ENCODE measurements around the gene POLG. TPM values are rescaled to one million over a fixed set of nuclear protein-coding genes. Genes with fewer than 3 reads are reported as not detected.

Gene POLG
- polyA plus RNA-seq, 1 of the 3 experiments (the other 2 are of a cell fraction): 24.9 TPM

DNA sequence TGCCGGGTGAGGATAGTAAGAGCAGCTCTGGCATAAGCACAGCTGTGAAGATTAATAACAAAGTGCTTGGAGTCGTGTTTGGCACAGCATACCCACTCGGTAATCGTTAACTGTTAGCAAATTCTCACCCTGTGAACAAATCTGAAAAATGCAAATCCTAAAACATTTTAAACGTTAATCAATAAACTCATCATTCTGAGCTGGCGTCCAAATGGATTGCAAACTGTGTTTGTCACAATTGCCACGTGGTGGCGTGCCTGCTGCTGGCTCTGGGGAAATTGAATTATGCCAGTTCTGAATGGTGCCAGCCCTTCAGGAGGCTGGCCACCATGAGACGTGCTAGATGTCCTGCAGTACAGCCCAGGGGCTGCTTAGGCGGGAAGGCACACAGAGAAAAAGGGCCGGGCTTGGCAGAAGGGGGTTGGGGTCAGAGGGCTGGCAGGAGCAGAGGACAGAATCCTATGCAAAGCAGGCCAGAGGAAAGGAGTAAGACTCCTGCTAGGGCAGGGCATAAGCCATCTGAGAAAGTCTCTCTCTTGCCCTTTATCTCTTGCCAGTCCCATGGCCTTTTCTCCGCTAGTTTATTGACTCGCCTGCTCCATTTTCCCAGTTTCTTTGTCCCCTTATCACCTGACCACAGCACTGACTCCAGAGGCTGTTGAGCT lies 22.1 kb upstream of the POLG start:
- TF ChIP-seq, protein P1, sequence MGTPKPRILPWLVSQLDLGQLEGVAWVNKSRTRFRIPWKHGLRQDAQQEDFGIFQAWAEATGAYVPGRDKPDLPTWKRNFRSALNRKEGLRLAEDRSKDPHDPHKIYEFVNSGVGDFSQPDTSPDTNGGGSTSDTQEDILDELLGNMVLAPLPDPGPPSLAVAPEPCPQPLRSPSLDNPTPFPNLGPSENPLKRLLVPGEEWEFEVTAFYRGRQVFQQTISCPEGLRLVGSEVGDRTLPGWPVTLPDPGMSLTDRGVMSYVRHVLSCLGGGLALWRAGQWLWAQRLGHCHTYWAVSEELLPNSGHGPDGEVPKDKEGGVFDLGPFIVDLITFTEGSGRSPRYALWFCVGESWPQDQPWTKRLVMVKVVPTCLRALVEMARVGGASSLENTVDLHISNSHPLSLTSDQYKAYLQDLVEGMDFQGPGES (IDR thresholded peaks at IDR 0.05; ENCODE audit: low read depth, low read length): no peak
- TF ChIP-seq RXRA (IDR thresholded peaks at IDR 0.05; ENCODE audit: borderline replicate concordance, low read depth) (no peak), TAF1 (IDR thresholded peaks at IDR 0.05; ENCODE audit: borderline replicate concordance, low read depth, low read length) (no peak), NFIC (IDR thresholded peaks at IDR 0.05; ENCODE audit: borderline replicate concordance) (no peak), GABPA (IDR thresholded peaks at IDR 0.05; ENCODE audit: low read depth) (no peak), JUND (IDR thresholded peaks at IDR 0.05) (no peak), EZH2phosphoT487 (IDR thresholded peaks at IDR 0.05; ENCODE audit: borderline replicate concordance, low read depth) (no peak), RAD21 (IDR thresholded peaks at IDR 0.05; ENCODE audit: low read length) (peak; percentile 70), TCF12 (IDR thresholded peaks at IDR 0.05) (no peak), SMC3 (IDR thresholded peaks at IDR 0.05; ENCODE audit: low read depth, low read length) (peak; percentile 72), NRF1 (IDR thresholded peaks at IDR 0.05; ENCODE audit: low read depth, low read length) (no peak), RCOR1 (IDR thresholded peaks at IDR 0.05; ENCODE audit: low read length) (peak; percentile 60; the same call in 1 of the 2 replicates), FOSL2 (IDR thresholded peaks at IDR 0.05; ENCODE audit: borderline replicate concordance, low read depth) (no peak), MXI1 (IDR thresholded peaks at IDR 0.05; ENCODE audit: low read depth, low read length) (peak; percentile 78; the same call in 1 of the 2 replicates), TEAD4 (IDR thresholded peaks at IDR 0.05; ENCODE audit: borderline replicate concordance, insufficient read depth) (no peak), POLR2AphosphoS5 (IDR thresholded peaks at IDR 0.05; ENCODE audit: low read depth, low read length) (no peak), FOXM1 (IDR thresholded peaks at IDR 0.05; ENCODE audit: low read depth) (no peak)
- TF ChIP-seq, protein P2, sequence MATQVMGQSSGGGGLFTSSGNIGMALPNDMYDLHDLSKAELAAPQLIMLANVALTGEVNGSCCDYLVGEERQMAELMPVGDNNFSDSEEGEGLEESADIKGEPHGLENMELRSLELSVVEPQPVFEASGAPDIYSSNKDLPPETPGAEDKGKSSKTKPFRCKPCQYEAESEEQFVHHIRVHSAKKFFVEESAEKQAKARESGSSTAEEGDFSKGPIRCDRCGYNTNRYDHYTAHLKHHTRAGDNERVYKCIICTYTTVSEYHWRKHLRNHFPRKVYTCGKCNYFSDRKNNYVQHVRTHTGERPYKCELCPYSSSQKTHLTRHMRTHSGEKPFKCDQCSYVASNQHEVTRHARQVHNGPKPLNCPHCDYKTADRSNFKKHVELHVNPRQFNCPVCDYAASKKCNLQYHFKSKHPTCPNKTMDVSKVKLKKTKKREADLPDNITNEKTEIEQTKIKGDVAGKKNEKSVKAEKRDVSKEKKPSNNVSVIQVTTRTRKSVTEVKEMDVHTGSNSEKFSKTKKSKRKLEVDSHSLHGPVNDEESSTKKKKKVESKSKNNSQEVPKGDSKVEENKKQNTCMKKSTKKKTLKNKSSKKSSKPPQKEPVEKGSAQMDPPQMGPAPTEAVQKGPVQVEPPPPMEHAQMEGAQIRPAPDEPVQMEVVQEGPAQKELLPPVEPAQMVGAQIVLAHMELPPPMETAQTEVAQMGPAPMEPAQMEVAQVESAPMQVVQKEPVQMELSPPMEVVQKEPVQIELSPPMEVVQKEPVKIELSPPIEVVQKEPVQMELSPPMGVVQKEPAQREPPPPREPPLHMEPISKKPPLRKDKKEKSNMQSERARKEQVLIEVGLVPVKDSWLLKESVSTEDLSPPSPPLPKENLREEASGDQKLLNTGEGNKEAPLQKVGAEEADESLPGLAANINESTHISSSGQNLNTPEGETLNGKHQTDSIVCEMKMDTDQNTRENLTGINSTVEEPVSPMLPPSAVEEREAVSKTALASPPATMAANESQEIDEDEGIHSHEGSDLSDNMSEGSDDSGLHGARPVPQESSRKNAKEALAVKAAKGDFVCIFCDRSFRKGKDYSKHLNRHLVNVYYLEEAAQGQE (IDR thresholded peaks at IDR 0.05; ENCODE audit: low read depth, low read length): no peak
- TF ChIP-seq, protein P3, sequence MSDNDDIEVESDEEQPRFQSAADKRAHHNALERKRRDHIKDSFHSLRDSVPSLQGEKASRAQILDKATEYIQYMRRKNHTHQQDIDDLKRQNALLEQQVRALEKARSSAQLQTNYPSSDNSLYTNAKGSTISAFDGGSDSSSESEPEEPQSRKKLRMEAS (IDR thresholded peaks at IDR 0.05; ENCODE audit: low read depth): 0 out of 2 replicates have a peak, but pooled peaks have one; percentile 37
- TF ChIP-seq, protein P4, sequence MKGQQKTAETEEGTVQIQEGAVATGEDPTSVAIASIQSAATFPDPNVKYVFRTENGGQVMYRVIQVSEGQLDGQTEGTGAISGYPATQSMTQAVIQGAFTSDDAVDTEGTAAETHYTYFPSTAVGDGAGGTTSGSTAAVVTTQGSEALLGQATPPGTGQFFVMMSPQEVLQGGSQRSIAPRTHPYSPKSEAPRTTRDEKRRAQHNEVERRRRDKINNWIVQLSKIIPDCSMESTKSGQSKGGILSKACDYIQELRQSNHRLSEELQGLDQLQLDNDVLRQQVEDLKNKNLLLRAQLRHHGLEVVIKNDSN (IDR thresholded peaks at IDR 0.05; ENCODE audit: borderline replicate concordance, low read depth): no peak
- TF ChIP-seq, protein P5, sequence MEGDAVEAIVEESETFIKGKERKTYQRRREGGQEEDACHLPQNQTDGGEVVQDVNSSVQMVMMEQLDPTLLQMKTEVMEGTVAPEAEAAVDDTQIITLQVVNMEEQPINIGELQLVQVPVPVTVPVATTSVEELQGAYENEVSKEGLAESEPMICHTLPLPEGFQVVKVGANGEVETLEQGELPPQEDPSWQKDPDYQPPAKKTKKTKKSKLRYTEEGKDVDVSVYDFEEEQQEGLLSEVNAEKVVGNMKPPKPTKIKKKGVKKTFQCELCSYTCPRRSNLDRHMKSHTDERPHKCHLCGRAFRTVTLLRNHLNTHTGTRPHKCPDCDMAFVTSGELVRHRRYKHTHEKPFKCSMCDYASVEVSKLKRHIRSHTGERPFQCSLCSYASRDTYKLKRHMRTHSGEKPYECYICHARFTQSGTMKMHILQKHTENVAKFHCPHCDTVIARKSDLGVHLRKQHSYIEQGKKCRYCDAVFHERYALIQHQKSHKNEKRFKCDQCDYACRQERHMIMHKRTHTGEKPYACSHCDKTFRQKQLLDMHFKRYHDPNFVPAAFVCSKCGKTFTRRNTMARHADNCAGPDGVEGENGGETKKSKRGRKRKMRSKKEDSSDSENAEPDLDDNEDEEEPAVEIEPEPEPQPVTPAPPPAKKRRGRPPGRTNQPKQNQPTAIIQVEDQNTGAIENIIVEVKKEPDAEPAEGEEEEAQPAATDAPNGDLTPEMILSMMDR (IDR thresholded peaks at IDR 0.05): peak; percentile 67
- Histone ChIP-seq H3K4me3 (ENCODE audit: low read depth in 2 of 2, low read length in 1 of 2) (no peak overlapping the region), H3K9me3 (no peaks in the 10 kb centered on the region), H3K9me2 (no peaks in the 10 kb centered on the region), H3K4me1 (ENCODE audit: control insufficient read depth in 1 of 2, insufficient read depth in 2 of 2, low read depth in 1 of 2, low read length in 1 of 2) (peaks cover 0 to 23% of the 10 kb centered on the region in 2 experiments; a peak in 2 of 4 replicates), H3K36me3 (replicated peaks in 1 of 2; ENCODE audit: control insufficient read depth in 1 of 2, insufficient read depth in 2 of 2, low read length in 1 of 2) (no peaks in the 10 kb centered on the region), H3F3A (replicated peaks; ENCODE audit: insufficient read depth) (peaks cover 6% of the 10 kb centered on the region), H3K9ac (no peak overlapping the region), H3K79me2 (ENCODE audit: insufficient read depth) (no peaks in the 10 kb centered on the region), H4K20me1 (ENCODE audit: insufficient read depth) (peaks cover 7% of the 10 kb centered on the region; the same call in 1 of the 2 replicates), H3K4me2 (no peak overlapping the region), H3K27me3 (ENCODE audit: insufficient read depth) (peaks cover 30% of the 10 kb centered on the region; the same call in 1 of the 2 replicates), H3K27ac (ENCODE audit: low read depth in 2 of 2, low read length in 1 of 2) (no peak overlapping the region), H2AFZ (ENCODE audit: low read depth) (no peak overlapping the region)
- DNase-seq: peak; percentile 79
- ChIA-PET POLR2A (interaction anchor here (0.5 to 1.0 kb wide), 4 partner anchors 22 to 566 kb away, joined by 3 to 6 read pairs (median 3); partner anchors contain the start of gene POLG), CTCF (interaction anchor here (0.9 to 23.0 kb wide), 26 partner anchors 8 to 235 kb away, joined by 3 to 766 read pairs (median 7); partner anchors contain the start of gene POLG)
- 17% methylated on average over 13 of the region's 13 CpGs for WGBS (ENCODE audit: low lambda C conversion rate)

All from SK-N-SH (cell line).